ENCODE results near the gene SGSM2.

Gene SGSM2

DNA sequence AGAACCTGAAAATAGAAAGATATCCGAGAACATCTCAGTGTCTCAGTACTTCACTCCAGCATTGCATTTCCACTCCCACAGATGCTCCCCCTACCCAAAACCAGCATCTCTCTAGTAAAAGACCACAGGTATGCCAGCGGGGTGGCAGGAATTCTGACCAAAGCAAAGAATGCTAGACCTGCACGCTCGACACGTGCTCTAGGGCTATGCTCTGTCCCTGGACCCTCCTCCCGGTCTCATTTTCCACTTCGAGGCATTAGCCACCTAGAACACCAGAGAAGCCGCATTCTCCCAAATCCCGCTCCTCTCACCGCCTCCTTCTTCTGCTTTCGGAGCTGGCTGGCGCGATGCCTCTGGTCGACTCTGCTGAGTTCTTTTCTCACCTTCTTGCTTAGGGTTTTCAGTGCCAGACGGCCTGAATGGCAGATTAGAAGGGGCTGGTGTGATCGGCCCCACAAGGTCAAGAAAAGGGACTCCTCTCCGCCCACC, 1.5 kb upstream of the SGSM2 start:
- H3K27ac ChIP-seq (replicated peaks), result peak overlapping the region; percentile 85
- H3K27me3 ChIP-seq (ENCODE audit: insufficient read depth, poor library complexity, severe bottlenecking), result no peaks in the 10 kb centered on the region
- TF ChIP-seq SPI1 (IDR thresholded peaks at IDR 0.05; ENCODE audit: borderline replicate concordance, low read depth) (no peak), GABPA (IDR thresholded peaks at IDR 0.05; ENCODE audit: low read depth) (no peak), POLR2AphosphoS5 (IDR thresholded peaks at IDR 0.05; ENCODE audit: low read depth) (no peak)
- TF ChIP-seq, protein P1, sequence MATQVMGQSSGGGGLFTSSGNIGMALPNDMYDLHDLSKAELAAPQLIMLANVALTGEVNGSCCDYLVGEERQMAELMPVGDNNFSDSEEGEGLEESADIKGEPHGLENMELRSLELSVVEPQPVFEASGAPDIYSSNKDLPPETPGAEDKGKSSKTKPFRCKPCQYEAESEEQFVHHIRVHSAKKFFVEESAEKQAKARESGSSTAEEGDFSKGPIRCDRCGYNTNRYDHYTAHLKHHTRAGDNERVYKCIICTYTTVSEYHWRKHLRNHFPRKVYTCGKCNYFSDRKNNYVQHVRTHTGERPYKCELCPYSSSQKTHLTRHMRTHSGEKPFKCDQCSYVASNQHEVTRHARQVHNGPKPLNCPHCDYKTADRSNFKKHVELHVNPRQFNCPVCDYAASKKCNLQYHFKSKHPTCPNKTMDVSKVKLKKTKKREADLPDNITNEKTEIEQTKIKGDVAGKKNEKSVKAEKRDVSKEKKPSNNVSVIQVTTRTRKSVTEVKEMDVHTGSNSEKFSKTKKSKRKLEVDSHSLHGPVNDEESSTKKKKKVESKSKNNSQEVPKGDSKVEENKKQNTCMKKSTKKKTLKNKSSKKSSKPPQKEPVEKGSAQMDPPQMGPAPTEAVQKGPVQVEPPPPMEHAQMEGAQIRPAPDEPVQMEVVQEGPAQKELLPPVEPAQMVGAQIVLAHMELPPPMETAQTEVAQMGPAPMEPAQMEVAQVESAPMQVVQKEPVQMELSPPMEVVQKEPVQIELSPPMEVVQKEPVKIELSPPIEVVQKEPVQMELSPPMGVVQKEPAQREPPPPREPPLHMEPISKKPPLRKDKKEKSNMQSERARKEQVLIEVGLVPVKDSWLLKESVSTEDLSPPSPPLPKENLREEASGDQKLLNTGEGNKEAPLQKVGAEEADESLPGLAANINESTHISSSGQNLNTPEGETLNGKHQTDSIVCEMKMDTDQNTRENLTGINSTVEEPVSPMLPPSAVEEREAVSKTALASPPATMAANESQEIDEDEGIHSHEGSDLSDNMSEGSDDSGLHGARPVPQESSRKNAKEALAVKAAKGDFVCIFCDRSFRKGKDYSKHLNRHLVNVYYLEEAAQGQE (IDR thresholded peaks at IDR 0.05; ENCODE audit: insufficient replicate concordance, low read depth), result no peak
- TF ChIP-seq, protein P2, sequence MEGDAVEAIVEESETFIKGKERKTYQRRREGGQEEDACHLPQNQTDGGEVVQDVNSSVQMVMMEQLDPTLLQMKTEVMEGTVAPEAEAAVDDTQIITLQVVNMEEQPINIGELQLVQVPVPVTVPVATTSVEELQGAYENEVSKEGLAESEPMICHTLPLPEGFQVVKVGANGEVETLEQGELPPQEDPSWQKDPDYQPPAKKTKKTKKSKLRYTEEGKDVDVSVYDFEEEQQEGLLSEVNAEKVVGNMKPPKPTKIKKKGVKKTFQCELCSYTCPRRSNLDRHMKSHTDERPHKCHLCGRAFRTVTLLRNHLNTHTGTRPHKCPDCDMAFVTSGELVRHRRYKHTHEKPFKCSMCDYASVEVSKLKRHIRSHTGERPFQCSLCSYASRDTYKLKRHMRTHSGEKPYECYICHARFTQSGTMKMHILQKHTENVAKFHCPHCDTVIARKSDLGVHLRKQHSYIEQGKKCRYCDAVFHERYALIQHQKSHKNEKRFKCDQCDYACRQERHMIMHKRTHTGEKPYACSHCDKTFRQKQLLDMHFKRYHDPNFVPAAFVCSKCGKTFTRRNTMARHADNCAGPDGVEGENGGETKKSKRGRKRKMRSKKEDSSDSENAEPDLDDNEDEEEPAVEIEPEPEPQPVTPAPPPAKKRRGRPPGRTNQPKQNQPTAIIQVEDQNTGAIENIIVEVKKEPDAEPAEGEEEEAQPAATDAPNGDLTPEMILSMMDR (IDR thresholded peaks at IDR 0.05; ENCODE audit: insufficient read depth, low read length), result no peak
- peak in 1 of 2 experiments; percentile 1 for DNase-seq (ENCODE audit: low read depth in 1 of 2, low spot score in 1 of 2)
- H3K4me3 ChIP-seq (replicated peaks; ENCODE audit: insufficient read depth, low read length), result peak overlapping the region; percentile 56

DNA sequence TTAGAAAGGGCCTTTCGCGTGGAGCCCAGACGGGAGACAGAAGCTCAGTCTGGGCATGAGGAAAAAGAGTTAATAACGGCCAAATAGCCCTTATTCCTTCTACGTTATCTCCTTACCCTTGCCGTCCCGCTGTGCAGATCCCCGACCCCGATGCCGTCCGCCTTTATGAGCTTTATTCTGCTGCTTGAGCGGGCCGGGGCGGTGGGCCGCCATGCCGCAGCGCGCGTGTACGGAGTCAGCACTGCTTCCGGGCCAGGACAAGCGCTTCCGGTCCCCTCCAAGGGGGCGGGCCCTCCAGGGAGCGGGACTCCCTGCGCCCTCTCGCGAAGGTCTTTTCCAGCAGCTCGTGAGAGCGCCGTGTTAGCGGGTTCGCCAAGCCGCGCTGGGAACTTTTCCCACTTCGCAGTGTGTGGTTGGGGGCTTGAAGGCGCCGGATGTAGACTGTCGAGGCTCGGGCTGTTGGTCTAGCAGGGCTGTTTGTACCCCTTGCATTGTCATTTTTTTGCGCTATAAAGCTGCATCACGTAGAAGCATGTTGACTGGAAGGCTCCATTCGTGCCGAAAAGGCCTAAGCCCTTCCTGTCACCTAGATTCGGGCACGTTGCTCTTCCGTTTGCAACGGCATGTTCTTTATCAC, 968 bp upstream of the SGSM2 start, which contains the start of gene TSR1:
Gene TSR1, minus strand, starts transcription at position 243 of the 637 bp plus-strand sequence. Its CDS starts 30 bp downstream, at position 213.
- peak; percentile 71 to 80 for DNase-seq (ENCODE audit: low read depth in 1 of 2, low spot score in 1 of 2)
- peak within 1 kb of the TSS; percentile 85 for H3K27ac ChIP-seq (replicated peaks)
- H3K4me3 ChIP-seq (replicated peaks; ENCODE audit: insufficient read depth, low read length), result peak within 1 kb of the TSS; percentile 56
- TF ChIP-seq POLR2AphosphoS5 (IDR thresholded peaks at IDR 0.05; ENCODE audit: low read depth) (peak; percentile 76), GABPA (IDR thresholded peaks at IDR 0.05; ENCODE audit: low read depth) (peak; percentile 91)
- TF ChIP-seq, protein P2 (IDR thresholded peaks at IDR 0.05; ENCODE audit: insufficient read depth, low read length), result no peak
- no peaks in the 10 kb centered on the region for H3K27me3 ChIP-seq (ENCODE audit: insufficient read depth, poor library complexity, severe bottlenecking)

DNA sequence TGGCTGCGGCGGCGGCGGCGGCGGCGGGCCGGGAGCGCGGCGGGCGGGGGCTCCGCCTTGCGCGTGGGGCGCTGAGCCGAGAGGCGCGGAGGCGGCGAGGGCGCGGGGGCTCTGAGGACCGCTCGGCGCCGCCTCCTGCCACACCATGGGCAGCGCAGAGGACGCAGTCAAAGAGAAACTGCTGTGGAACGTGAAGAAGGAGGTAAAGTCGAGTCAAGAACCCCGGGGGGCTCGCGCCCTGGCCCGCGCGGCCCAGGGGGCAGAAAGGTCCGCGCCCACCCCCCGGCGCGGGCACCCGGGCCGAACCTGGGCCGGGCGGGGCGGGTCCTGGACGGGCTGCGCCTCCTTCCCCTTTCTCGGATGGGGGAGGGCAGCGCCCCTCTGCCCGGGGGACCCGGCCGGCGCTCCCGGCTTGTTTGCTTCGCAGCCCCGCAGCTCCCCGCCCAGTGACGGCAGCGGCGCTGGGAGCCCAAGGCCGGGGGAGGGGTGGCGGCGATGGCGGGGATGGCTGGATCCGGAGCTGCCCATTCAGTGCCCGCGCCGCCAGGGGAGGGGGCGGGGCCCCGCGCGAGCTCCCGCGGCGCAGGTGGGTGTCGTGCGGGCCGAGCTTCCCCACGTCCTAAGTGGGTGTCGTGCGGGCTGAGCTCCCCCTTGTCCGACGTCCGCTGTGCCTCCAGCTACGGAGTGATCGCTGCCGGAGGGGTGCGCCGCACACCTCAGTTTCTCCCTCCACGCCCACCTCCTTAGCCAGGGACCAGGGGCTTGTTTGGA, 428 bp downstream of the SGSM2 start:
- H3K4me3 ChIP-seq (replicated peaks; ENCODE audit: insufficient read depth, low read length), result peak overlapping the region; percentile 56
- TF ChIP-seq GABPA (IDR thresholded peaks at IDR 0.05; ENCODE audit: low read depth) (no peak), SPI1 (IDR thresholded peaks at IDR 0.05; ENCODE audit: borderline replicate concordance, low read depth) (no peak), POLR2AphosphoS5 (IDR thresholded peaks at IDR 0.05; ENCODE audit: low read depth) (no peak)
- TF ChIP-seq, protein P1 (IDR thresholded peaks at IDR 0.05; ENCODE audit: insufficient replicate concordance, low read depth), result no peak
- TF ChIP-seq, protein P2 (IDR thresholded peaks at IDR 0.05; ENCODE audit: insufficient read depth, low read length), result no peak
- no peak overlapping the region for H3K27ac ChIP-seq (replicated peaks)
- peak; percentile 18 to 47 for DNase-seq (ENCODE audit: low read depth in 1 of 2, low spot score in 1 of 2)
- no peaks in the 10 kb centered on the region for H3K27me3 ChIP-seq (ENCODE audit: insufficient read depth, poor library complexity, severe bottlenecking)
